Activated CD4-positive, alpha-beta T cell treated with anti-CD3 and anti-CD28 coated beads, Interleukin-2, amount 10 ng/mL, durations not matched to agents 24 days and 14 days (primary cell): Measurements from ENCODE around the gene ANKRD28. TPM values are rescaled to one million over a fixed set of nuclear protein-coding genes. Genes with fewer than 3 reads are reported as not detected.

Experiments
- DNase-seq: peaks from one replicate; pipeline ENCODE4 v3.0.0; 2022
- H3K27ac Mint-ChIP-seq: one replicate; pipeline ENCODE4 v1.8.0; 2022; ENCODE audit warnings: mild to moderate bottlenecking, mixed read lengths
- H3K27me3 Mint-ChIP-seq: one replicate; pipeline ENCODE4 v1.8.0; 2022; ENCODE audit warnings: mixed read lengths
- H3K36me3 Mint-ChIP-seq: one replicate; pipeline ENCODE4 v1.8.0; 2022; ENCODE audit warnings: low read depth, mild to moderate bottlenecking, mixed read lengths
- H3K4me1 Mint-ChIP-seq: one replicate; pipeline ENCODE4 v1.8.0; 2021; ENCODE audit warnings: mixed read lengths
- H3K4me3 Mint-ChIP-seq: one replicate; pipeline ENCODE4 v1.8.0; 2022; ENCODE audit warnings: mild to moderate bottlenecking, moderate library complexity, mixed read lengths
- H3K9me3 Mint-ChIP-seq: one replicate; pipeline ENCODE4 v1.8.0; 2021; ENCODE audit warnings: mixed read lengths
- intact Hi-C: fragments of 100-400 bp; cut with micrococcal nuclease; formaldehyde crosslinking; loops from one replicate; pipeline ENCODE4 v1.15.1; 2023
- total RNA-seq: library from RNA; stranded (reverse); gene quantifications from 2 replicates; pipeline ENCODE4 v1.2.3, GENCODE V29; 2022

ANKRD28 gene
- total RNA-seq, 1 donor from 2014 or later: 38.7 TPM

GRCh38 chr3:15636028-15636709 is 161.6 kb downstream of the ANKRD28 start:
- Mint-ChIP-seq H3K36me3 (no peaks in the 10 kb centered on the region), H3K4me3 (peak overlapping the region; percentile 68), H3K4me1 (peaks cover 40% of the 10 kb centered on the region), H3K9me3 (no peaks in the 10 kb centered on the region), H3K27ac (peak overlapping the region; percentile 94), H3K27me3 (no peaks in the 10 kb centered on the region)
- peak; percentile 78 for DNase-seq
- intact Hi-C loops: loop anchor here (1.0 to 10.0 kb wide), 5 partner anchors 11 to 609 kb away; partner anchors contain the start of genes BTD and HACL1

- no peak for DNase-seq
- intact Hi-C loops: loop anchor here (5.0 to 10.0 kb wide), 3 partner anchors 33 to 610 kb away; partner anchors contain the start of genes BTD and HACL1
- no peaks in the 10 kb centered on the region for H3K36me3 Mint-ChIP-seq
- no peak overlapping the region for H3K27ac Mint-ChIP-seq
- H3K9me3 Mint-ChIP-seq: no peaks in the 10 kb centered on the region
- peaks cover 48% of the 10 kb centered on the region for H3K4me1 Mint-ChIP-seq
- H3K4me3 Mint-ChIP-seq: no peak overlapping the region
- no peaks in the 10 kb centered on the region for H3K27me3 Mint-ChIP-seq
Measured at GRCh38 chr3:15635121-15635661, 162.6 kb downstream of the ANKRD28 start.

GRCh38 chr3:15634671-15635070 is 163.1 kb downstream of the ANKRD28 start:
- DNase-seq: no peak
- H3K27me3 Mint-ChIP-seq: no peaks in the 10 kb centered on the region
- H3K36me3 Mint-ChIP-seq: no peaks in the 10 kb centered on the region
- H3K27ac Mint-ChIP-seq: no peak overlapping the region
- H3K4me3 Mint-ChIP-seq: no peak overlapping the region
- H3K4me1 Mint-ChIP-seq: peaks cover 52% of the 10 kb centered on the region
- no peaks in the 10 kb centered on the region for H3K9me3 Mint-ChIP-seq
- intact Hi-C loops: loop anchor here (5.0 to 10.0 kb wide), 3 partner anchors 32 to 610 kb away; partner anchors contain the start of genes BTD and HACL1

- intact Hi-C loops: loop anchor here (10.0 kb wide), 1 partner anchor 611 kb away; no protein-coding TSS in a partner anchor
- H3K36me3 Mint-ChIP-seq: no peaks in the 10 kb centered on the region
- H3K27me3 Mint-ChIP-seq: no peaks in the 10 kb centered on the region
- H3K4me1 Mint-ChIP-seq: peaks cover 55% of the 10 kb centered on the region
- H3K4me3 Mint-ChIP-seq: no peak overlapping the region
- no peak overlapping the region for H3K27ac Mint-ChIP-seq
- no peaks in the 10 kb centered on the region for H3K9me3 Mint-ChIP-seq
- no peak for DNase-seq
Measured at GRCh38 chr3:15633766-15634598, 163.8 kb downstream of the ANKRD28 start.

- H3K36me3 Mint-ChIP-seq: no peaks in the 10 kb centered on the region
- no peaks in the 10 kb centered on the region for H3K9me3 Mint-ChIP-seq
- no peak for DNase-seq
- H3K27ac Mint-ChIP-seq: no peak overlapping the region
- intact Hi-C loops: loop anchor here (10.0 kb wide), 1 partner anchor 612 kb away; no protein-coding TSS in a partner anchor
- H3K4me1 Mint-ChIP-seq: peaks cover 48% of the 10 kb centered on the region
- H3K4me3 Mint-ChIP-seq: no peak overlapping the region
- no peaks in the 10 kb centered on the region for H3K27me3 Mint-ChIP-seq
Measured at GRCh38 chr3:15633159-15633558, 164.6 kb downstream of the ANKRD28 start.

- intact Hi-C loops: loop anchor here (10.0 kb wide), 1 partner anchor 613 kb away; no protein-coding TSS in a partner anchor
- Mint-ChIP-seq H3K27ac (no peak overlapping the region), H3K4me1 (peaks cover 39% of the 10 kb centered on the region), H3K36me3 (no peaks in the 10 kb centered on the region), H3K4me3 (no peak overlapping the region), H3K27me3 (no peaks in the 10 kb centered on the region), H3K9me3 (no peaks in the 10 kb centered on the region)
- DNase-seq: no peak
Measured at GRCh38 chr3:15632212-15632580, 165.6 kb downstream of the ANKRD28 start.

GRCh38 chr3:15631426-15632211 is 166.2 kb downstream of the ANKRD28 start:
- Mint-ChIP-seq H3K27me3 (no peaks in the 10 kb centered on the region), H3K36me3 (no peaks in the 10 kb centered on the region), H3K4me3 (no peak overlapping the region), H3K9me3 (no peaks in the 10 kb centered on the region), H3K4me1 (peaks cover 33% of the 10 kb centered on the region), H3K27ac (no peak overlapping the region)
- no peak for DNase-seq
- intact Hi-C loops: loop anchor here (2.0 to 10.0 kb wide), 4 partner anchors 17 to 613 kb away; no protein-coding TSS in a partner anchor

- intact Hi-C loops: loop anchor here (1.0 to 10.0 kb wide), 8 partner anchors 18 to 614 kb away; no protein-coding TSS in a partner anchor
- Mint-ChIP-seq H3K27me3 (no peaks in the 10 kb centered on the region), H3K9me3 (no peaks in the 10 kb centered on the region), H3K27ac (peak overlapping the region; percentile 40), H3K4me1 (peaks cover 29% of the 10 kb centered on the region), H3K36me3 (no peaks in the 10 kb centered on the region), H3K4me3 (no peak overlapping the region)
- DNase-seq: no peak
Measured at GRCh38 chr3:15630646-15631350, 167.0 kb downstream of the ANKRD28 start.

- DNase-seq: peak; percentile 92
- intact Hi-C loops: loop anchor here (1.0 to 10.0 kb wide), 8 partner anchors 19 to 615 kb away; no protein-coding TSS in a partner anchor
- Mint-ChIP-seq H3K27me3 (no peaks in the 10 kb centered on the region), H3K4me3 (peak overlapping the region; percentile 53), H3K27ac (peak overlapping the region; percentile 67), H3K4me1 (peaks cover 28% of the 10 kb centered on the region), H3K36me3 (no peaks in the 10 kb centered on the region), H3K9me3 (no peaks in the 10 kb centered on the region)
Measured at GRCh38 chr3:15629860-15630597, 167.8 kb downstream of the ANKRD28 start.

GRCh38 chr3:15628967-15629366 is 168.8 kb downstream of the ANKRD28 start:
- Mint-ChIP-seq H3K27me3 (no peaks in the 10 kb centered on the region), H3K27ac (no peak overlapping the region), H3K9me3 (no peaks in the 10 kb centered on the region), H3K4me3 (no peak overlapping the region), H3K4me1 (peaks cover 39% of the 10 kb centered on the region), H3K36me3 (peaks cover 4% of the 10 kb centered on the region)
- intact Hi-C loops: no loop called here
- DNase-seq: no peak

GRCh38 chr3:15623535-15624440 is 174.0 kb downstream of the ANKRD28 start:
- Mint-ChIP-seq H3K36me3 (peaks cover 32% of the 10 kb centered on the region), H3K27me3 (no peaks in the 10 kb centered on the region), H3K9me3 (peaks cover 27% of the 10 kb centered on the region), H3K4me1 (peaks cover 18% of the 10 kb centered on the region), H3K27ac (peak overlapping the region; percentile 60), H3K4me3 (peak overlapping the region; percentile 9)
- no peak for DNase-seq
- intact Hi-C loops: no loop called here
